ENCODE results near the gene TMEM184A.

GRCh38 chr7:1603346-1604225, 47.6 kb upstream of the TMEM184A start:
- no peak for TF ChIP-seq EZH2 (IDR thresholded peaks at IDR 0.05; ENCODE audit: insufficient read depth, poor library complexity, severe bottlenecking)
- no peak for TF ChIP-seq EZH2phosphoT487 (IDR thresholded peaks at IDR 0.05; ENCODE audit: insufficient read depth, low read depth)

Data from GM23248 (cell line).